Activated T-cell treated with anti-CD3 and anti-CD28 coated beads, Interleukin-2, amount 50 U/mL, for 72 hours (primary cell): Measurements from ENCODE around the gene OXCT1. TPM values are rescaled to one million over a fixed set of nuclear protein-coding genes. Genes with fewer than 3 reads are reported as not detected.

ENCODE experiments used
- ATAC-seq, 2 donors: fragments of 150-1000 bp; cut with Tn5 transposase; replicated peaks in 1 of 2; 2 replicates each; pipeline ENCODE4 v1.10.0; 2021; ENCODE audit warnings: moderate library complexity in 2 of 2, mild to moderate bottlenecking in 1 of 2
- DNase-seq, 2 donors: peaks; one replicate each; pipeline ENCODE4 v3.0.0; 2021 to 2022; ENCODE audit warnings: mixed read lengths in 1 of 2
- H3K27ac Mint-ChIP-seq: one replicate; pipeline ENCODE4 v1.8.0; 2022; ENCODE audit warnings: mild to moderate bottlenecking, moderate library complexity, mixed read lengths
- H3K27me3 Mint-ChIP-seq: one replicate; pipeline ENCODE4 v1.8.0; 2022; ENCODE audit warnings: low read depth, mixed read lengths
- H3K36me3 Mint-ChIP-seq, 2 donors: one replicate each; pipeline ENCODE4 v1.8.0; 2022; ENCODE audit warnings: mixed read lengths in 2 of 2, mild to moderate bottlenecking in 1 of 2; ENCODE audit not compliant: insufficient read depth in 2 of 2
- H3K4me1 Mint-ChIP-seq: one replicate; pipeline ENCODE4 v1.8.0; 2022; ENCODE audit warnings: low read depth, mixed read lengths
- H3K4me3 Mint-ChIP-seq, 2 donors: one replicate each; pipeline ENCODE4 v1.8.0; 2022; ENCODE audit warnings: mild to moderate bottlenecking in 2 of 2, mixed read lengths in 2 of 2, moderate library complexity in 2 of 2
- H3K9me3 Mint-ChIP-seq, 2 donors: one replicate each; pipeline ENCODE4 v1.8.0; 2022; ENCODE audit warnings: mixed read lengths in 2 of 2
- total RNA-seq, 2 donors: library from RNA; stranded (reverse); gene quantifications; one replicate each; pipeline ENCODE4 v1.2.3, GENCODE V29; 2022

Gene OXCT1
- total RNA-seq, 2 donors from 2014 or later, result 58.7 to 63.8 TPM

GRCh38 chr5:41776435-41776834 lies 93.8 kb downstream of the OXCT1 start:
- DNase-seq (no peak), ATAC-seq (no peak)
- Mint-ChIP-seq H3K36me3 (peaks cover 0 to 9% of the 10 kb centered on the region in 2 donors), H3K9me3 (no peaks in the 10 kb centered on the region), H3K4me3 (no peak overlapping the region), H3K27me3 (no peaks in the 10 kb centered on the region), H3K4me1 (peaks cover 12% of the 10 kb centered on the region), H3K27ac (no peak overlapping the region)

GRCh38 chr5:41773799-41774198 lies 96.4 kb downstream of the OXCT1 start:
- Mint-ChIP-seq H3K27me3 (no peaks in the 10 kb centered on the region), H3K4me3 (no peak overlapping the region), H3K9me3 (no peaks in the 10 kb centered on the region), H3K36me3 (peaks cover 0 to 8% of the 10 kb centered on the region in 2 donors), H3K27ac (no peak overlapping the region), H3K4me1 (peaks cover 12% of the 10 kb centered on the region)
- DNase-seq, result no peak
- no peak for ATAC-seq

GRCh38 chr5:41772785-41773442 lies 97.3 kb downstream of the OXCT1 start:
- H3K27ac Mint-ChIP-seq, result peak overlapping the region; percentile 33
- H3K9me3 Mint-ChIP-seq, result no peaks in the 10 kb centered on the region

GRCh38 chr5:41772056-41772455 lies 98.2 kb downstream of the OXCT1 start:
- Mint-ChIP-seq H3K9me3 (no peaks in the 10 kb centered on the region), H3K36me3 (peaks cover 4 to 8% of the 10 kb centered on the region in 2 donors)

More at GRCh38 chr5:41772785-41773442, 97.3 kb downstream of the OXCT1 start:
- H3K4me3 Mint-ChIP-seq, result no peak overlapping the region
- ATAC-seq (no peak), DNase-seq (no peak)
- H3K36me3 Mint-ChIP-seq, result peaks cover 4 to 8% of the 10 kb centered on the region in 2 donors
- H3K27me3 Mint-ChIP-seq, result no peaks in the 10 kb centered on the region
- H3K4me1 Mint-ChIP-seq, result peaks cover 12% of the 10 kb centered on the region

GRCh38 chr5:41770799-41771198 lies 99.4 kb downstream of the OXCT1 start:
- peaks cover 12% of the 10 kb centered on the region for H3K4me1 Mint-ChIP-seq
- no peak overlapping the region for H3K4me3 Mint-ChIP-seq
- H3K27me3 Mint-ChIP-seq, result no peaks in the 10 kb centered on the region
- no peak overlapping the region for H3K27ac Mint-ChIP-seq
- ATAC-seq (no peak), DNase-seq (no peak)
- H3K9me3 Mint-ChIP-seq, result no peaks in the 10 kb centered on the region
- peaks cover 4 to 8% of the 10 kb centered on the region in 2 donors for H3K36me3 Mint-ChIP-seq

More at GRCh38 chr5:41772056-41772455, 98.2 kb downstream of the OXCT1 start:
- Mint-ChIP-seq H3K27ac (no peak overlapping the region), H3K4me3 (no peak overlapping the region), H3K27me3 (no peaks in the 10 kb centered on the region), H3K4me1 (peaks cover 12% of the 10 kb centered on the region)
- DNase-seq, result no peak
- ATAC-seq, result no peak

GRCh38 chr5:41768692-41769091 lies 101.5 kb downstream of the OXCT1 start:
- H3K4me3 Mint-ChIP-seq, result no peak overlapping the region
- H3K27ac Mint-ChIP-seq, result peak overlapping the region; percentile 64
- peaks cover 9 to 14% of the 10 kb centered on the region in 2 donors for H3K36me3 Mint-ChIP-seq
- no peaks in the 10 kb centered on the region for H3K27me3 Mint-ChIP-seq
- ATAC-seq, result no peak
- no peak for DNase-seq
- H3K9me3 Mint-ChIP-seq, result no peaks in the 10 kb centered on the region
- H3K4me1 Mint-ChIP-seq, result peaks cover 19% of the 10 kb centered on the region

GRCh38 chr5:41764650-41765049 lies 105.6 kb downstream of the OXCT1 start:
- H3K27me3 Mint-ChIP-seq, result no peaks in the 10 kb centered on the region
- DNase-seq (no peak), ATAC-seq (no peak)
- peaks cover 12 to 19% of the 10 kb centered on the region in 2 donors for H3K36me3 Mint-ChIP-seq
- H3K27ac Mint-ChIP-seq, result peak overlapping the region; percentile 81
- no peak overlapping the region for H3K4me3 Mint-ChIP-seq
- peaks cover 16% of the 10 kb centered on the region for H3K4me1 Mint-ChIP-seq
- no peaks in the 10 kb centered on the region for H3K9me3 Mint-ChIP-seq

GRCh38 chr5:41763574-41763973 lies 106.7 kb downstream of the OXCT1 start:
- ATAC-seq, result no peak
- H3K27ac Mint-ChIP-seq, result no peak overlapping the region

GRCh38 chr5:41763081-41763480 lies 107.1 kb downstream of the OXCT1 start:
- Mint-ChIP-seq H3K27me3 (no peaks in the 10 kb centered on the region), H3K9me3 (no peaks in the 10 kb centered on the region)
- no peak for ATAC-seq

More at GRCh38 chr5:41763574-41763973, 106.7 kb downstream of the OXCT1 start:
- Mint-ChIP-seq H3K4me1 (peaks cover 16% of the 10 kb centered on the region), H3K9me3 (no peaks in the 10 kb centered on the region), H3K27me3 (no peaks in the 10 kb centered on the region), H3K4me3 (no peak overlapping the region), H3K36me3 (peaks cover 13 to 24% of the 10 kb centered on the region in 2 donors)
- DNase-seq, result no peak

GRCh38 chr5:41762426-41762825 lies 107.8 kb downstream of the OXCT1 start:
- no peak for ATAC-seq

More at GRCh38 chr5:41763081-41763480, 107.1 kb downstream of the OXCT1 start:
- no peak overlapping the region for H3K4me3 Mint-ChIP-seq
- peaks cover 16% of the 10 kb centered on the region for H3K4me1 Mint-ChIP-seq
- no peak overlapping the region for H3K27ac Mint-ChIP-seq
- DNase-seq, result no peak
- peaks cover 11 to 24% of the 10 kb centered on the region in 2 donors for H3K36me3 Mint-ChIP-seq

GRCh38 chr5:41761663-41762062 lies 108.6 kb downstream of the OXCT1 start:
- no peak for DNase-seq
- peaks cover 16% of the 10 kb centered on the region for H3K4me1 Mint-ChIP-seq
- H3K27ac Mint-ChIP-seq, result no peak overlapping the region
- no peaks in the 10 kb centered on the region for H3K9me3 Mint-ChIP-seq
- no peak overlapping the region for H3K4me3 Mint-ChIP-seq
- peaks cover 22 to 27% of the 10 kb centered on the region in 2 donors for H3K36me3 Mint-ChIP-seq
- ATAC-seq, result no peak
- no peaks in the 10 kb centered on the region for H3K27me3 Mint-ChIP-seq

More at GRCh38 chr5:41762426-41762825, 107.8 kb downstream of the OXCT1 start:
- peaks cover 18 to 28% of the 10 kb centered on the region in 2 donors for H3K36me3 Mint-ChIP-seq
- H3K9me3 Mint-ChIP-seq, result no peaks in the 10 kb centered on the region
- no peak for DNase-seq
- no peaks in the 10 kb centered on the region for H3K27me3 Mint-ChIP-seq
- H3K4me3 Mint-ChIP-seq, result no peak overlapping the region
- H3K27ac Mint-ChIP-seq, result no peak overlapping the region
- peaks cover 16% of the 10 kb centered on the region for H3K4me1 Mint-ChIP-seq

- DNase-seq (no peak), ATAC-seq (no peak)
- H3K27ac Mint-ChIP-seq, result no peak overlapping the region
- H3K9me3 Mint-ChIP-seq, result no peaks in the 10 kb centered on the region
- H3K27me3 Mint-ChIP-seq, result no peaks in the 10 kb centered on the region
- no peak overlapping the region for H3K4me3 Mint-ChIP-seq
- peaks cover 11% of the 10 kb centered on the region for H3K4me1 Mint-ChIP-seq
- H3K36me3 Mint-ChIP-seq, result peaks cover 20 to 22% of the 10 kb centered on the region in 2 donors
Observed at GRCh38 chr5:41755705-41756104, 114.5 kb downstream of the OXCT1 start.

GRCh38 chr5:41754857-41755256 lies 115.4 kb downstream of the OXCT1 start:
- Mint-ChIP-seq H3K4me1 (peaks cover 19% of the 10 kb centered on the region), H3K27me3 (no peaks in the 10 kb centered on the region), H3K4me3 (no peak overlapping the region), H3K9me3 (no peaks in the 10 kb centered on the region), H3K27ac (no peak overlapping the region), H3K36me3 (peaks cover 22 to 25% of the 10 kb centered on the region in 2 donors)
- DNase-seq (no peak), ATAC-seq (no peak)

- no peaks in the 10 kb centered on the region for H3K27me3 Mint-ChIP-seq
- no peak overlapping the region for H3K27ac Mint-ChIP-seq
Observed at GRCh38 chr5:41751867-41752266, 118.4 kb downstream of the OXCT1 start.

More at GRCh38 chr5:41751867-41752266, 118.4 kb downstream of the OXCT1 start:
- no peaks in the 10 kb centered on the region for H3K9me3 Mint-ChIP-seq
- H3K4me1 Mint-ChIP-seq, result peaks cover 30% of the 10 kb centered on the region
- DNase-seq (no peak), ATAC-seq (no peak)
- H3K4me3 Mint-ChIP-seq, result no peak overlapping the region
- H3K36me3 Mint-ChIP-seq, result peaks cover 8 to 14% of the 10 kb centered on the region in 2 donors
